ENCODE measurements around the gene ITIH4. TPM values are rescaled to one million over a fixed set of nuclear protein-coding genes. Genes with fewer than 3 reads are reported as not detected.

Gene ITIH4
- total and polyA plus RNA-seq, 9 of the 15 experiments (the other 6 are each of a cell fraction or from before 2014, with no cell fraction given): 0.09 to 0.62 (median 0.20) TPM; not detected in 6

DNA sequence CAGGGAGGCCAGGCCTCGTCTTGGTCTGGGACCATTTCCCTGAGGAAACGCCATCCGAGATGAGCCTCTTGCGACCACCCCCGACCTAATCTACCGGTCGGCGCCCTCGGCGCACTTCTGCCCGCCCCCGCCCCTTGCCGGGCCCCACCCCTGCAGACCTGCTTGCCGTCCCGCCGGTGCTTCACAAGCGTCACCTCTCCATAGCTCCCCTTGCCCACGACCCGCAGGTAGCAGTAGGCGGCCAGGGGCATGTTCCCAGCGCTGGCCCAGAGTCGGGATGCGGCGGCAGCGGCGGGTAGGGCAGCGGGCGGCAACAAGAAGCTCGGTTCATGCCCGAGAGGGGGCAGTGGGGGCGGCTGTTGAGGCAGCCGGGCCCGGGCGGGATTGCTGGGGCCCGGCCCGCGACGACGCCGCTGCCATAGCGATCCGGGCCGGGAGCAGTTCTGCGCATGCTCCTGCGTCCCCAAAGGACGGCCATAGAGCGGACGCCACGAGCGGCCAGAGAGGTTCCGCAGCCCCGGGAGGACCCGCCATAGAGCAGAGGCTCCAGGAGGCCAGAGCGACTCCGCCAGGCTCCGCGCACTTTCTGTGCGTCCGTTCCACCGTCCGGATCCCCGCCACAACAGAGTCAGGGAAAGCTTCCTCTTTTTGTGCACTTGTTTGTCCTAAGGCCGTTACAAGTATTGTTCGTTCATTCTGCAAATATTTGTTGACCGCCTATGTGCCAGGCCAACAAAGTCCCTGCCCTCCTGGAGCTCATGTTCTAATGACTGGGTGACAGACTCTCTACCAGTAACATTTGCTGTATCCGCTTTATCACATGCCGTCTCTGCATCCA, 59.8 kb downstream of the ITIH4 start, which contains the start of gene NEK4 (continued):
- TF ChIP-seq ZNF512 (tag; IDR thresholded peaks at IDR 0.05): no peak
- no peak for TF ChIP-seq TEAD4 (IDR thresholded peaks at IDR 0.05; ENCODE audit: low read length)
- TF ChIP-seq TEAD4 (CRISPR knock-in tag; IDR thresholded peaks at IDR 0.05; ENCODE audit: borderline replicate concordance): no peak
- no peak for TF ChIP-seq HMG20B (CRISPR knock-in tag; IDR thresholded peaks at IDR 0.05)
- no peak for TF ChIP-seq ZNF124 (CRISPR knock-in tag; IDR thresholded peaks at IDR 0.05)
- TF ChIP-seq ZNF282 (CRISPR knock-in tag; IDR thresholded peaks at IDR 0.05): no peak
- TF ChIP-seq CTCF (IDR thresholded peaks at IDR 0.05 in 2 of 3, conservative IDR thresholded peaks at IDR 0.05 in 1 of 3; ENCODE audit: insufficient read depth in 2 of 3, low read depth in 1 of 3, low read length in 3 of 3): no peak
- TF ChIP-seq NCOA4 (IDR thresholded peaks at IDR 0.05; ENCODE audit: partially characterized antibody): no peak
- TF ChIP-seq SNRNP70 (optimal IDR thresholded peaks at IDR 0.05; ENCODE audit: low read depth, low read length): no peak
- no peak for TF ChIP-seq NFE2L1 (tag; IDR thresholded peaks at IDR 0.05; ENCODE audit: borderline replicate concordance, low read depth)
- no peak for TF ChIP-seq ZNF431 (CRISPR knock-in tag; IDR thresholded peaks at IDR 0.05)
- no peak for TF ChIP-seq IRF2 (CRISPR knock-in tag; IDR thresholded peaks at IDR 0.05)
- TF ChIP-seq, protein P1, sequence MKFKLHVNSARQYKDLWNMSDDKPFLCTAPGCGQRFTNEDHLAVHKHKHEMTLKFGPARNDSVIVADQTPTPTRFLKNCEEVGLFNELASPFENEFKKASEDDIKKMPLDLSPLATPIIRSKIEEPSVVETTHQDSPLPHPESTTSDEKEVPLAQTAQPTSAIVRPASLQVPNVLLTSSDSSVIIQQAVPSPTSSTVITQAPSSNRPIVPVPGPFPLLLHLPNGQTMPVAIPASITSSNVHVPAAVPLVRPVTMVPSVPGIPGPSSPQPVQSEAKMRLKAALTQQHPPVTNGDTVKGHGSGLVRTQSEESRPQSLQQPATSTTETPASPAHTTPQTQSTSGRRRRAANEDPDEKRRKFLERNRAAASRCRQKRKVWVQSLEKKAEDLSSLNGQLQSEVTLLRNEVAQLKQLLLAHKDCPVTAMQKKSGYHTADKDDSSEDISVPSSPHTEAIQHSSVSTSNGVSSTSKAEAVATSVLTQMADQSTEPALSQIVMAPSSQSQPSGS (CRISPR knock-in tag; IDR thresholded peaks at IDR 0.05): no peak
- TF ChIP-seq POLR2B (IDR thresholded peaks at IDR 0.05; ENCODE audit: low read depth, partially characterized antibody): peak; percentile 92
- no peak for TF ChIP-seq EZH2 (IDR thresholded peaks at IDR 0.05; ENCODE audit: borderline replicate concordance, low read depth, low read length)
- TF ChIP-seq, protein P2, sequence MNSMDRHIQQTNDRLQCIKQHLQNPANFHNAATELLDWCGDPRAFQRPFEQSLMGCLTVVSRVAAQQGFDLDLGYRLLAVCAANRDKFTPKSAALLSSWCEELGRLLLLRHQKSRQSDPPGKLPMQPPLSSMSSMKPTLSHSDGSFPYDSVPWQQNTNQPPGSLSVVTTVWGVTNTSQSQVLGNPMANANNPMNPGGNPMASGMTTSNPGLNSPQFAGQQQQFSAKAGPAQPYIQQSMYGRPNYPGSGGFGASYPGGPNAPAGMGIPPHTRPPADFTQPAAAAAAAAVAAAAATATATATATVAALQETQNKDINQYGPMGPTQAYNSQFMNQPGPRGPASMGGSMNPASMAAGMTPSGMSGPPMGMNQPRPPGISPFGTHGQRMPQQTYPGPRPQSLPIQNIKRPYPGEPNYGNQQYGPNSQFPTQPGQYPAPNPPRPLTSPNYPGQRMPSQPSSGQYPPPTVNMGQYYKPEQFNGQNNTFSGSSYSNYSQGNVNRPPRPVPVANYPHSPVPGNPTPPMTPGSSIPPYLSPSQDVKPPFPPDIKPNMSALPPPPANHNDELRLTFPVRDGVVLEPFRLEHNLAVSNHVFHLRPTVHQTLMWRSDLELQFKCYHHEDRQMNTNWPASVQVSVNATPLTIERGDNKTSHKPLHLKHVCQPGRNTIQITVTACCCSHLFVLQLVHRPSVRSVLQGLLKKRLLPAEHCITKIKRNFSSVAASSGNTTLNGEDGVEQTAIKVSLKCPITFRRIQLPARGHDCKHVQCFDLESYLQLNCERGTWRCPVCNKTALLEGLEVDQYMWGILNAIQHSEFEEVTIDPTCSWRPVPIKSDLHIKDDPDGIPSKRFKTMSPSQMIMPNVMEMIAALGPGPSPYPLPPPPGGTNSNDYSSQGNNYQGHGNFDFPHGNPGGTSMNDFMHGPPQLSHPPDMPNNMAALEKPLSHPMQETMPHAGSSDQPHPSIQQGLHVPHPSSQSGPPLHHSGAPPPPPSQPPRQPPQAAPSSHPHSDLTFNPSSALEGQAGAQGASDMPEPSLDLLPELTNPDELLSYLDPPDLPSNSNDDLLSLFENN (IDR thresholded peaks at IDR 0.05; ENCODE audit: low read depth in 2 of 2, low read length in 2 of 2): no peak
- TF ChIP-seq PPARD (CRISPR knock-in tag; IDR thresholded peaks at IDR 0.05): no peak
- no peak for TF ChIP-seq KAT2B (IDR thresholded peaks at IDR 0.05; ENCODE audit: low read depth, low read length)
- 0 out of 2 replicates have a peak, but pooled peaks have one; percentile 15 for TF ChIP-seq ETV1 (tag; conservative IDR thresholded peaks at IDR 0.05; ENCODE audit: low read depth)
- TF ChIP-seq BCL6 (CRISPR knock-in tag; IDR thresholded peaks at IDR 0.05): no peak

All from K562 (cell line).